GM10266 (cell line): ENCODE results near the gene FLNC.

Experiments used
- DNase-seq: peaks from one replicate; pipeline ENCODE4 v3.0.0; 2012; ENCODE audit errors: extremely low spot score
- TF ChIP-seq, protein P1 (sequence below): IDR thresholded peaks from 2 replicates; pipeline ENCODE4 v1.5.1; 2012; ENCODE audit warnings: mild to moderate bottlenecking, low read depth; ENCODE audit not compliant: control insufficient read depth, insufficient read depth; ENCODE audit errors: missing control alignments

The FLNC gene

DNA sequence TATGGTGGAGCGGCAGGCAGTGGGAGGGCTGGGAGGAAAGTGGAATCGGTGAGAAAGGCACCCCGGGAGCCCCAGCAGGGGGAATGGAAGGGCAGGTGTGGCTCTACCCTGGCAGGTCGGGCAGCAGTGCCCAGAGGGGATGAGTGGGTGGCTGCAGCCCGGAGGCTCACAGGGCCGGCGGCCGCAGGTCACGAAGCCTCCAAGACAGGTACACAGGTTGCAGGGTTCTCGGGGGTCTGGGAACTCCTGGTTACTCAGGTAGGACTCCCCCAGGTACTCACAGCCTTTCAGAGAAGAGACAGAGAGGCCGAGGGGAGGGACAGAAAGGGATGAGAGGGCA, 58.5 kb downstream of the FLNC start:
- DNase-seq, result no peak
- TF ChIP-seq, protein P1, sequence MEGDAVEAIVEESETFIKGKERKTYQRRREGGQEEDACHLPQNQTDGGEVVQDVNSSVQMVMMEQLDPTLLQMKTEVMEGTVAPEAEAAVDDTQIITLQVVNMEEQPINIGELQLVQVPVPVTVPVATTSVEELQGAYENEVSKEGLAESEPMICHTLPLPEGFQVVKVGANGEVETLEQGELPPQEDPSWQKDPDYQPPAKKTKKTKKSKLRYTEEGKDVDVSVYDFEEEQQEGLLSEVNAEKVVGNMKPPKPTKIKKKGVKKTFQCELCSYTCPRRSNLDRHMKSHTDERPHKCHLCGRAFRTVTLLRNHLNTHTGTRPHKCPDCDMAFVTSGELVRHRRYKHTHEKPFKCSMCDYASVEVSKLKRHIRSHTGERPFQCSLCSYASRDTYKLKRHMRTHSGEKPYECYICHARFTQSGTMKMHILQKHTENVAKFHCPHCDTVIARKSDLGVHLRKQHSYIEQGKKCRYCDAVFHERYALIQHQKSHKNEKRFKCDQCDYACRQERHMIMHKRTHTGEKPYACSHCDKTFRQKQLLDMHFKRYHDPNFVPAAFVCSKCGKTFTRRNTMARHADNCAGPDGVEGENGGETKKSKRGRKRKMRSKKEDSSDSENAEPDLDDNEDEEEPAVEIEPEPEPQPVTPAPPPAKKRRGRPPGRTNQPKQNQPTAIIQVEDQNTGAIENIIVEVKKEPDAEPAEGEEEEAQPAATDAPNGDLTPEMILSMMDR, result no peak

DNA sequence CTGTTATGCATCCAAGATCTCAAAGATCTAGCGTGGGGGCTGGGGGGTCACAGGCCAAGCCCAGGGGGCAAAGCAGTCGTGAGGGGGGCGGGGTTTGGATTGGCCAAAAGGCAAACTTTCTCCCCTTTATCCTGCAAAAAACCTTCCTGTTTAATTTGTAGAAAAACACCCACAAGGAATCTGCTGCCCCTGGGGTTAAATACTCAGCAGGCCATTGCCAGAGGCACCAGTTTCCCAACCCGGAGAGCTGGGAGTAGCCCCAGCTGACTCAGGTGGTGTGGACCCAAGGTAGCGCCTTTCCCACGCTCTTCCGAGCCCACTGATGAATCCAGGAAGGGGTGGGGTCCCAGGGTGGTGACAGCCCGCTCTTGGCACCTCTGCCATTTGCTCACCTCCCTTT, 58.9 kb downstream of the FLNC start:
- DNase-seq, result no peak

DNA sequence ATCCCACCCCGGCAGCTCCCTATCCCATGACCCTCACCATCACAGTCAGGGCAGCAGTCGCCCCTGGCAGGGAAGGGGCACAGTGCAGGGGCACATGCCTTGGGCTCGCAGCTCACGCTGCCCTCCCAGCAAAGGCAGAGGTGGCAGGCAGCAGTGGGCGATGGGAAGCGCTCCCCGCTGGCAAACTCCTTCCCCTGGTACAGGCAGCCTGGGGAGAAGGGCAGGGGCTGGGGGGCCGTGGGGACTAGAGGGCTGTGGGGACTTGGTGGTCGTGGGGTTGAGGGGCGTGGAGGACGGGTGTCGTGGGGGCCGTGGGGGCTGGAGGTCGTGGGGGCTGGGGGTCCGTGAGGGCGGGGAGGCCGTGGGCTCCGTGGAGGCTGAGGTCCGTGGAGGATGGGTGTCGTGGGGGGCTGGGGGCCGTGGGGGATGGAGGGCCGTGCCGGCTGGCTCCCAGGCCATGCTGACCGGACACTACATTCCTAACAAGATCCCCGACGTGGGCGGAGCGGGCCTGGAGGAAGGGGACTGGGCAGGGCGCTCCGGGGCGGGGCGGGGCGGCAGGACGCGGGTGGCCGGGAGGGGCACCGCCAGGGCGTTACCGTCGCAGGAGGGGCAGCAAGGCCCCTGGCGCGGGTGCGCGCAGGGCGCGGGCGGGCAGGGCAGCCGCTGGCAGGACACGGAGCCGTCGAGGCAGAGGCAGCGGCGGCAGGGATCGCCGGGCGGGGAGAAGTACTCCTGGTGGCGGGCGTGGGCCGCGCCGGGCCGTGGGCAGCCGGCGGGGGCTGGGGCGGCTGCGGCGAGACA, 60.3 kb downstream of the FLNC start:
- TF ChIP-seq, protein P1, result no peak
- no peak for DNase-seq

More for the DNA sequence above, 58.9 kb downstream of the FLNC start:
- TF ChIP-seq, protein P1, result no peak

DNA sequence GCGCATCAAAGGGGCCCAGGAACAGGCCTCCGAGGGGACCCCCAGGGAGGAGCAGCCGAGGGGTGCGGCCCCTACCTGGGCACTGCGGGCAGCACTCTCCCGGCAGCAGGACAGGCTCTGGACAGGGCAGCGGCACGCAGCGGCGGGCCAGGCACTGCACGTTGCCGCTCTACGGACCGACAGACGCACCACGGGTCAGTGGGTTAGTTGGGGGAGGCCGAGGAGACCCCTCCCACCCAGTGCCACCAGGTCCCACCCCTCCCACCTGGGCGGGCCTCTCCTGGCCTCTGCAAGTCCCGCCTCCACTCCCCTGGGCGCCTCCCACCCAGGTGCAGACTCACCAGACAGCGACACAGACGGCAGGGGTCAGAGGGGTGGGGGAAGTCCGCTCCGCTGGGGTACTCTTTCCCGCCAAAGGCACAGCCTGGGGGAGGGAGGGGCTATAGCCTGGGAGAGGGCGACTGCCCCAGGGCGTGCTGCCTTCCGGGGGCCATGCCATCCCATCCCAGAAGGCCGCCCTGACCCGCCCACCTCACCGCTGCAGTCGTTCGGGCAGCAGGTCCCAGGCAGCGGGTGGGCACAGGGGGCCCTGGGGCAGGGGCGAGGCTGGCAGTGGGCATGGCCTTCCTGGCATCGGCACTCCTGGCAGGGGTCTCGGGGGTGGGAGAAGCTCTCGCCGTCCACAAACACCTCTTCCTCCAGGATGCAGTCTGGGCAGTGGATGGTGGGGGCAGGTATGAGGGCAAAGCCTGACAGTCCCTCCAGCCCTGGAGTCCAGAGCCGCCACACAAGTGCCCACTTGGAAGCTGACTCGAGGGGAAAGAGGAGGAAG, 61.1 kb downstream of the FLNC start:
- TF ChIP-seq, protein P1, result no peak
- no peak for DNase-seq

DNA sequence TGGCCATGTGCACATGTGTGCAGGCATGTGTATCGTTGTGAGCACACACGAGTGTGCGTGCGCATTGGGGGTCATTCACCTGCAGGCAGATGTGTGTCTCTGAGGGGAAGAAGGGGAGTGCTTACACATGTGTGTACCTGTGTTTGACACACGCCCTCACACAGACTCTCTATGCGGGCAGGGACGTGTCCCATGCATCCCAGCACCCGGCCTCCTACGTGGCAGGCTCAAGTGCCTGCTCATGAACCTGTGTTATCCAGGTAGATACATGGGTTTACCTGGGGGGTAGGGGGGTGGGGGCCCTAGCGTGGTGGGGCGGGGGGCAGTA, 61.7 kb downstream of the FLNC start:
- TF ChIP-seq, protein P1, result no peak
- no peak for DNase-seq

DNA sequence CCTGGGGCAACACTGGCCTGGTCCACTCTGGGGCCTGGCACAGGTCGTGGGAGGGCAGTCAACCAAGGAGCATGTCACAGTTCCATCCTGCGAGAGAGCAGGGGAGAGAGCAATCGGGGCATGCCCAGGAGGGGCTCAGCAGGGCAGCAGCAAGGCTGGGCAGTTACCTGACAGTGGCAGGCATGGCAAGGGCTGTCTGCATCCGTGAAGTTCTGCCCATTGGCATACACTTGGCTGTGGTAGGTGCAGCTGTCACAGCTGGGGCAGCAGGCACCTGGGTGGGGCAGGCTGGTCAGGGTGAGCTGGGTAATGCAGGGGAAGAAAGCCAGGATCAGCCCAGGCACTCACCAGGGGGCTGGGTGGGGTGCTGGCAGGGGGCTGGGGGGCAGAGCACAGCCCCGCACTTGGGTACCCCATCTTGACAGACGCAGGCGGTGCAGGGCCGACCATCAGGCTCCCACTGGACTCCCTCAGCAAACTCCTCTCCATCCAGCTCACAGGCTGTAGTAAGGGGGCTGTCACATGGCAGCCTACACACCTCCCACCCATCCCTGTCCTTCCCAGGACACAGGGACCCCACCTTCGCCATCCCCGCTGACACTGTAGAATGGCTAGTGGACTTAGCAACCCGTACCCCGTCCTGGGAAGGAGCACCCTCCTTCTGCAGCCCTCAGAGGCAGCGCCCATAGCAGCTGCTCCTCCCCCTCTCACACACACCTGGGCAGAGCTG, 62.5 kb downstream of the FLNC start:
- TF ChIP-seq, protein P1, result no peak
- DNase-seq, result no peak
